ENCODE measurements around the gene TNC. TPM values are rescaled to one million over a fixed set of nuclear protein-coding genes. Genes with fewer than 3 reads are reported as not detected.

The TNC gene
- total and polyA plus RNA-seq, 2 donors from 2014 or later, result 9.4 to 254 TPM

GRCh38 chr9:114998326-114998725 lies 119.6 kb downstream of the TNC start:
- DNase-seq, result no peak
- Histone ChIP-seq H3K27ac (ENCODE audit: low read depth in 2 of 2, low read length in 2 of 2) (no peak overlapping the region), H3K9me3 (ENCODE audit: control insufficient read depth in 2 of 3, insufficient read depth in 1 of 3, low read length in 3 of 3) (no peaks in the 10 kb centered on the region), H3K9ac (ENCODE audit: low read length in 3 of 3) (no peak overlapping the region), H3K36me3 (ENCODE audit: control insufficient read depth in 2 of 3, insufficient read depth in 3 of 3, low read length in 3 of 3) (no peaks in the 10 kb centered on the region), H3K4me3 (ENCODE audit: low read length in 3 of 3) (no peak overlapping the region), H3K27me3 (ENCODE audit: control insufficient read depth, insufficient read depth, low read length) (no peaks in the 10 kb centered on the region), H3K4me1 (ENCODE audit: control insufficient read depth in 2 of 3, insufficient read depth in 2 of 3, low read depth in 1 of 3, low read length in 3 of 3) (no peaks in the 10 kb centered on the region)
- intact Hi-C loops (cut with DNase I), result no loop called here
- TF ChIP-seq CTCF (IDR thresholded peaks at IDR 0.05; ENCODE audit: borderline replicate concordance, extremely low read depth, insufficient read depth), result no peak
- no peak for FAIRE-seq

- TF ChIP-seq CTCF (IDR thresholded peaks at IDR 0.05; ENCODE audit: borderline replicate concordance, extremely low read depth, insufficient read depth), result no peak
- Histone ChIP-seq H3K36me3 (ENCODE audit: control insufficient read depth in 2 of 3, insufficient read depth in 3 of 3, low read length in 3 of 3) (no peaks in the 10 kb centered on the region), H3K27ac (ENCODE audit: low read depth in 2 of 2, low read length in 2 of 2) (no peak overlapping the region), H3K27me3 (ENCODE audit: control insufficient read depth, insufficient read depth, low read length) (no peaks in the 10 kb centered on the region), H3K4me1 (ENCODE audit: control insufficient read depth in 2 of 3, insufficient read depth in 2 of 3, low read depth in 1 of 3, low read length in 3 of 3) (no peaks in the 10 kb centered on the region), H3K4me3 (ENCODE audit: low read length in 3 of 3) (no peak overlapping the region), H3K9ac (ENCODE audit: low read length in 3 of 3) (no peak overlapping the region), H3K9me3 (ENCODE audit: control insufficient read depth in 2 of 3, insufficient read depth in 1 of 3, low read length in 3 of 3) (no peaks in the 10 kb centered on the region)
- intact Hi-C loops (cut with DNase I), result no loop called here
- no peak for DNase-seq
- no peak for FAIRE-seq
Measured at GRCh38 chr9:114995681-114996221, 122.2 kb downstream of the TNC start.

GRCh38 chr9:114994768-114995167 lies 123.2 kb downstream of the TNC start:
- Histone ChIP-seq H3K4me1 (ENCODE audit: control insufficient read depth in 2 of 3, insufficient read depth in 2 of 3, low read depth in 1 of 3, low read length in 3 of 3) (no peaks in the 10 kb centered on the region), H3K9me3 (ENCODE audit: control insufficient read depth in 2 of 3, insufficient read depth in 1 of 3, low read length in 3 of 3) (no peaks in the 10 kb centered on the region), H3K27ac (ENCODE audit: low read depth in 2 of 2, low read length in 2 of 2) (no peak overlapping the region), H3K27me3 (ENCODE audit: control insufficient read depth, insufficient read depth, low read length) (no peaks in the 10 kb centered on the region), H3K9ac (ENCODE audit: low read length in 3 of 3) (no peak overlapping the region), H3K36me3 (ENCODE audit: control insufficient read depth in 2 of 3, insufficient read depth in 3 of 3, low read length in 3 of 3) (no peaks in the 10 kb centered on the region), H3K4me3 (ENCODE audit: low read length in 3 of 3) (no peak overlapping the region)
- no peak for FAIRE-seq
- DNase-seq, result no peak
- no peak for TF ChIP-seq CTCF (IDR thresholded peaks at IDR 0.05; ENCODE audit: borderline replicate concordance, extremely low read depth, insufficient read depth)
- intact Hi-C loops (cut with DNase I), result no loop called here

- H3K27ac ChIP-seq (ENCODE audit: low read depth in 2 of 2, low read length in 2 of 2), result no peak overlapping the region
- intact Hi-C loops (cut with DNase I), result no loop called here
- no peak for DNase-seq
- no peak for TF ChIP-seq CTCF (IDR thresholded peaks at IDR 0.05; ENCODE audit: borderline replicate concordance, extremely low read depth, insufficient read depth)
- H3K27me3 ChIP-seq (ENCODE audit: control insufficient read depth, insufficient read depth, low read length), result no peaks in the 10 kb centered on the region
- FAIRE-seq, result no peak
- no peaks in the 10 kb centered on the region for H3K36me3 ChIP-seq (ENCODE audit: control insufficient read depth in 2 of 3, insufficient read depth in 3 of 3, low read length in 3 of 3)
- no peaks in the 10 kb centered on the region for H3K9me3 ChIP-seq (ENCODE audit: control insufficient read depth in 2 of 3, insufficient read depth in 1 of 3, low read length in 3 of 3)
- no peak overlapping the region for H3K9ac ChIP-seq (ENCODE audit: low read length in 3 of 3)
- H3K4me1 ChIP-seq (ENCODE audit: control insufficient read depth in 2 of 3, insufficient read depth in 2 of 3, low read depth in 1 of 3, low read length in 3 of 3), result no peaks in the 10 kb centered on the region
- no peak overlapping the region for H3K4me3 ChIP-seq (ENCODE audit: low read length in 3 of 3)
Measured at GRCh38 chr9:114991861-114992260, 126.1 kb downstream of the TNC start.
